ENCODE measurements around the gene DOK4. TPM values are rescaled to one million over a fixed set of nuclear protein-coding genes. Genes with fewer than 3 reads are reported as not detected.

Gene DOK4
- total RNA-seq, 4 donors from 2014 or later: 57.9 to 312 (median 143) TPM

GRCh38 chr16:57525761-57526160 is 39.5 kb upstream of the DOK4 start:
- no peak for TF ChIP-seq POLR2A (IDR thresholded peaks at IDR 0.05)
- no peak for TF ChIP-seq CTCF (IDR thresholded peaks at IDR 0.05)
- no peak for TF ChIP-seq POLR2AphosphoS5 (IDR thresholded peaks at IDR 0.05)
- no peak for TF ChIP-seq EP300 (IDR thresholded peaks at IDR 0.05; ENCODE audit: low read depth)
- Histone ChIP-seq H3K9me3 (no peaks in the 10 kb centered on the region), H3K4me1 (peaks cover 6 to 14% (median 9%) of the 10 kb centered on the region in 4 donors), H3K4me3 (no peak overlapping the region), H3K27me3 (no peaks in the 10 kb centered on the region), H3K27ac (no peak overlapping the region), H3K36me3 (no peaks in the 10 kb centered on the region)
- in situ Hi-C loops (cut with MboI; ENCODE audit: low pct_ligation_motif_present in 1 of 4, low pct_unique_long_range_greater_than_20kb in 1 of 4, low sequenced_read_pairs in 3 of 4): loop anchor here in 2 of 4 donors (10.0 kb wide), 1 partner anchor 221 kb away; no protein-coding TSS in a partner anchor
- intact Hi-C loops (cut with DNase I; ENCODE audit: low total_unique reads): no loop called here
- WGBS, 2 donors (ENCODE audit: low coverage in 1 of 2): 88 to 92% methylated on average over 6 to 18 of the region's 18 CpGs
- DNase-seq: no peak

GRCh38 chr16:57522960-57523359 is 36.7 kb upstream of the DOK4 start:
- no peaks in the 10 kb centered on the region for H3K9me3 ChIP-seq
- H3K4me3 ChIP-seq: no peak overlapping the region
- no peaks in the 10 kb centered on the region for H3K36me3 ChIP-seq
- in situ Hi-C loops (cut with MboI; ENCODE audit: low pct_ligation_motif_present in 1 of 4, low pct_unique_long_range_greater_than_20kb in 1 of 4, low sequenced_read_pairs in 3 of 4) (loop anchor here in 2 of 4 donors (10.0 kb wide), 1 partner anchor 218 kb away; no protein-coding TSS in a partner anchor), intact Hi-C loops (cut with DNase I; ENCODE audit: low total_unique reads) (no loop called here)
- H3K4me1 ChIP-seq: peaks cover 0 to 7% (median 0%) of the 10 kb centered on the region in 4 donors
- DNase-seq: no peak
- no peak overlapping the region for H3K27ac ChIP-seq
- H3K27me3 ChIP-seq: no peaks in the 10 kb centered on the region
- WGBS, 2 donors (ENCODE audit: low coverage in 1 of 2): 70 to 81% methylated on average over 3 to 8 of the region's 8 CpGs
- TF ChIP-seq CTCF (IDR thresholded peaks at IDR 0.05) (no peak), POLR2A (IDR thresholded peaks at IDR 0.05) (no peak), EP300 (IDR thresholded peaks at IDR 0.05; ENCODE audit: low read depth) (no peak), POLR2AphosphoS5 (IDR thresholded peaks at IDR 0.05) (no peak)

GRCh38 chr16:57519796-57520360 is 33.6 kb upstream of the DOK4 start:
- TF ChIP-seq POLR2A (IDR thresholded peaks at IDR 0.05) (no peak), EP300 (IDR thresholded peaks at IDR 0.05; ENCODE audit: low read depth) (no peak), CTCF (IDR thresholded peaks at IDR 0.05) (peak; percentile 92 to 96 (median 95)), POLR2AphosphoS5 (IDR thresholded peaks at IDR 0.05) (no peak)
- Histone ChIP-seq H3K27ac (no peak overlapping the region), H3K36me3 (no peaks in the 10 kb centered on the region), H3K4me3 (no peak overlapping the region), H3K27me3 (no peaks in the 10 kb centered on the region), H3K4me1 (peaks cover 0 to 7% (median 0%) of the 10 kb centered on the region in 4 donors), H3K9me3 (no peaks in the 10 kb centered on the region)
- in situ Hi-C loops (cut with MboI; ENCODE audit: low pct_ligation_motif_present in 1 of 4, low pct_unique_long_range_greater_than_20kb in 1 of 4, low sequenced_read_pairs in 3 of 4) (loop anchor here in 3 of 4 donors (10.0 kb wide), 2 partner anchors 95 to 215 kb away; no protein-coding TSS in a partner anchor), intact Hi-C loops (cut with DNase I; ENCODE audit: low total_unique reads) (no loop called here)
- peak; percentile 83 for DNase-seq
- WGBS, 2 donors (ENCODE audit: low coverage in 1 of 2): 38% methylated on average over 10 of the region's 10 CpGs; no CpG with 5 or more reads in 1 of the 2 donors

GRCh38 chr16:57518922-57519321 is 32.6 kb upstream of the DOK4 start:
- intact Hi-C loops (cut with DNase I; ENCODE audit: low total_unique reads) (no loop called here), in situ Hi-C loops (cut with MboI; ENCODE audit: low pct_ligation_motif_present in 1 of 4, low pct_unique_long_range_greater_than_20kb in 1 of 4, low sequenced_read_pairs in 3 of 4) (loop anchor here in 2 of 4 donors (10.0 kb wide), 2 partner anchors 94 to 214 kb away; no protein-coding TSS in a partner anchor)
- Histone ChIP-seq H3K27ac (no peak overlapping the region), H3K9me3 (no peaks in the 10 kb centered on the region), H3K36me3 (no peaks in the 10 kb centered on the region), H3K4me1 (peaks cover 0 to 9% (median under 1%) of the 10 kb centered on the region in 4 donors), H3K27me3 (no peaks in the 10 kb centered on the region), H3K4me3 (no peak overlapping the region)
- DNase-seq: no peak
- no peak for TF ChIP-seq POLR2A (IDR thresholded peaks at IDR 0.05)
- TF ChIP-seq EP300 (IDR thresholded peaks at IDR 0.05; ENCODE audit: low read depth): no peak
- TF ChIP-seq CTCF (IDR thresholded peaks at IDR 0.05): no peak
- TF ChIP-seq POLR2AphosphoS5 (IDR thresholded peaks at IDR 0.05): no peak
- 72% methylated on average over 6 of the region's 6 CpGs; no CpG with 5 or more reads in 1 of the 2 donors for WGBS, 2 donors (ENCODE audit: low coverage in 1 of 2)

Data from transverse colon (tissue), 4 donors.